Measurements from ENCODE around the gene LHPP.

The LHPP gene

DNA sequence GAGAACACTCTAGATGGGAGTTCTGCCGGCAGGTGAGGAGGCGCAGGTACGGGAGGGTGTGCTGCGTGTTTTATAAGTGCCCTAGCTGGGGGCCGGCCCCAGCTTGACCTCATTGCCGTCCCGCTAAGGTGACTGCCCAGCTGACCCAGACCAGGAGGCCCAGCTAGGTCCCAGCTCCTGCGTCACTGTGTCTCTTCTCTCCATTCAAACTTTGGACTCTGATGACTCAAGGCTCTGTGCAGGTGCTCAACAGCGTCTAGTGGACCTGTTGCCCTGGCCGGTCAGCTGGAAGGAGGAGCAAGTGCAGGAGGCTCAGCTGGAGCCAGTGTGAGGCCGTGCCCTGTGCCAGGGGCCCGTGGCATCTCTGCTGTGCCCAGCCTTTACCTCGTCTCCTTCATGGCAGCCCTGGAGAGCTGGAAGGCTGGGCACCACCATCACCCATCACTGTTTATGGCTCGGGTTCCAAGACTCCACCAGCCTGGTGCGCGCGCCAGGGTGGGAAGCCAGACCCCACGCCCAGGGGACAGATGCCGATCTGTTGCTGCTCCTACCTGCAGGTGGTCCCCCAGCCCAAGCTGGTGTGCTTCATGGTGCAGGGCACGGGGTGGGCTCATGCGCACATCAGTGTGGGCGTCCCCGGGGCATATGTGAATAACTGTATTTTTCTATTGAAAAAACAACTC is 14.6 kb downstream of the LHPP start:
- TF ChIP-seq POLR2A (IDR thresholded peaks at IDR 0.05; ENCODE audit: low read depth, low read length) (no peak), TAF1 (IDR thresholded peaks at IDR 0.05; ENCODE audit: borderline replicate concordance, low read depth, low read length) (no peak)
- DNase-seq (ENCODE audit: insufficient read length) (no peak), FAIRE-seq (no peak)

DNA sequence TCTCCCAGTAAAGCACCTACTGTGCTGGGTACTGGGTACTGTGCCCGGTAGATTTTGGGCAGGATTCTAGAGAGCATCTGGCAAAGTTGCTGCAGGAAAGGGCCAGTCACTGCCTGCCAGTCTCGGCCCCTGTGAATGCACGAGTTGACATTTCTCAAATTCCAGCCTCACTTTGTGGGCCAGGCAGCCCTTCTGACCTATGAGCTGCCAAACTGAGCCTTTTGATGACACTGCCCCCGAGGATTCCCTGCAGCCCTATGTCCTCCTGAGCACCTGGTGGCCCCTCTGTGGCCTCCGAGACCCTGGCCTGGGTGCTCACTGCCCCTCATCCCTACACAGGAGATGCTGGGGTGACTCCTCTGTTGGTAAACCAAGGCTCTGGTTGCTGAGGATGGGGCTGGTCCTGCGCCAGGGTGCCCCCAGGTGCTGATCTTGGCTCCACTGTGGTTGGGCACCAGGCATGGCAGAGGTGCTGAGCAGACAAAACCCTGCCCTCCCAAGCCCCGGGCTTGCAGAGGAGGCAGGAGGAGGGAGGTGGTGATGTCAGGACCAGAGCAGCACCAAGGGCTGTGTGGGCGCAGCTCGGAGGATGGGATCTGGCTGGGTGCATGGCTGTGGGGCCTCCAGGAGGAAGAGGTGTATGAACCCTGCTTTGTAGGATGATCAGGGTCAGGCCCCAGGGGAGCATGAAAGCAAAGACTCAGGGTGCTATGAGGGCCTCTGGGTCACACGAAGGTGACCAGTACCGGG is 16.2 kb downstream of the LHPP start:
- DNase-seq (ENCODE audit: insufficient read length) (no peak), FAIRE-seq (no peak)
- TF ChIP-seq POLR2A (IDR thresholded peaks at IDR 0.05; ENCODE audit: low read depth, low read length) (no peak), TAF1 (IDR thresholded peaks at IDR 0.05; ENCODE audit: borderline replicate concordance, low read depth, low read length) (no peak), POLR2AphosphoS5 (IDR thresholded peaks at IDR 0.05; ENCODE audit: low read depth, low read length) (no peak)

DNA sequence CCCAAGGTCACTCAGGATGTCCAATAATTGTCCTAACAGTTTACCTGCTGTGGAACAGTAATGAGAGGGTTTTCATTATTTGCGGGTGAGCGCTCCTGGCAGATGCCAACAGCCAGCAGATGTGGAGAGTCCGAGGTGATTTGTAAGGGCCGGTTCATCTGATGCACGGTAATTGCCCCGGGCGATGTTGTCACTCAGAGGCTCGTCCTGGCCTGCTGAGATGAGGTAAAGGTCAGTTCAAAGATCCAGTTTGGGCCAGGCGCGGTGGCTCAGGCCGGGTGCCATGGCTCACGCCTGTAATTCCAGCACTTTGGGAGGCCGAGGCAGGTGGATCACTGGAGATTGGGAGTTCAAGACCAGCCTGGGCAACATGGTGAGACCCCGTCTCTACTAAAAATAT is 16.9 kb downstream of the LHPP start:
- TF ChIP-seq POLR2AphosphoS5 (IDR thresholded peaks at IDR 0.05; ENCODE audit: low read depth, low read length) (no peak), POLR2A (IDR thresholded peaks at IDR 0.05; ENCODE audit: low read depth, low read length) (no peak), TAF1 (IDR thresholded peaks at IDR 0.05; ENCODE audit: borderline replicate concordance, low read depth, low read length) (no peak)
- DNase-seq (ENCODE audit: insufficient read length) (no peak), FAIRE-seq (no peak)

DNA sequence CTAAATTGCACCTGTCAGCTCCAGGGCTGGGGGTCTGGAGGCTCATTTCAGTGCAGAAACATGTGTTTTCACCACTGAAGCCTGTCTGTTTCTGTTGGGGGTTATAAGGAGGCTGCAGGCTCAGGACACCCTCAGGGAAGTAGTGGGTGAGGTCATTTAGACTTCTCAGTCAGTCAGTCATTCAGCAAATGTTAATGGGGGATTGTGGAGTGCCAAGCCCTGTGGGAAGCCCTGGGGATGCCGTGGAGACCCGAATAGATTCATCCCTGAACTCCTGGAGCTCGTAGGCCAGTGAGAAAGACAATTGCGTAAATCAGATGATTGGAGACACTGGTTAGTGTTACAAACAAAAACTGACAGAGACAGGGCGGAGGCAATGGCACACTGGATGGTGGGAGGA is 19.2 kb downstream of the LHPP start:
- FAIRE-seq (no peak), DNase-seq (ENCODE audit: insufficient read length) (no peak)
- TF ChIP-seq POLR2A (IDR thresholded peaks at IDR 0.05; ENCODE audit: low read depth, low read length) = no peak
- no peak for TF ChIP-seq TAF1 (IDR thresholded peaks at IDR 0.05; ENCODE audit: borderline replicate concordance, low read depth, low read length)
- TF ChIP-seq POLR2AphosphoS5 (IDR thresholded peaks at IDR 0.05; ENCODE audit: low read depth, low read length) = no peak

DNA sequence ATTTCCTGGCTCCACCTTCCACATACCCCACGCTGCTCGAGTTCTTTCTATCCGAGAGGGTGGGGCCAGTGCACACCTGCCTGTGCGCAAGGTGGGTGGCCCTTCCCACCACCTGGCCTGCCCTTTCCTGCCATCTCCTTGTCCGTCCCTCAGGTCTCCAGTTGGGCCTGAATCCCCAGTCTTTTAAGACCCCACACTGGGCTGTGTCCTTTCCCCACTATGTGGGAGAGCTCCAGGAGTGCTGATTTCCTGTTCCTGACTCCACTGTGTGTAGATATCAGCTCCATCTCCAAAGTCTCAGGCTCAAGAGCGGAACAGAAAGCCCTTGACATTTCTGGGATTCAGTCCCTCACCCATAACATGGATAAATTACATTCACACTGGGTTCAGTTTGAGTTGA is 20.1 kb downstream of the LHPP start:
- TF ChIP-seq POLR2A (IDR thresholded peaks at IDR 0.05; ENCODE audit: low read depth, low read length) = no peak
- no peak for TF ChIP-seq POLR2AphosphoS5 (IDR thresholded peaks at IDR 0.05; ENCODE audit: low read depth, low read length)
- TF ChIP-seq TAF1 (IDR thresholded peaks at IDR 0.05; ENCODE audit: borderline replicate concordance, low read depth, low read length) = no peak
- FAIRE-seq = no peak
- no peak for DNase-seq (ENCODE audit: insufficient read length)

DNA sequence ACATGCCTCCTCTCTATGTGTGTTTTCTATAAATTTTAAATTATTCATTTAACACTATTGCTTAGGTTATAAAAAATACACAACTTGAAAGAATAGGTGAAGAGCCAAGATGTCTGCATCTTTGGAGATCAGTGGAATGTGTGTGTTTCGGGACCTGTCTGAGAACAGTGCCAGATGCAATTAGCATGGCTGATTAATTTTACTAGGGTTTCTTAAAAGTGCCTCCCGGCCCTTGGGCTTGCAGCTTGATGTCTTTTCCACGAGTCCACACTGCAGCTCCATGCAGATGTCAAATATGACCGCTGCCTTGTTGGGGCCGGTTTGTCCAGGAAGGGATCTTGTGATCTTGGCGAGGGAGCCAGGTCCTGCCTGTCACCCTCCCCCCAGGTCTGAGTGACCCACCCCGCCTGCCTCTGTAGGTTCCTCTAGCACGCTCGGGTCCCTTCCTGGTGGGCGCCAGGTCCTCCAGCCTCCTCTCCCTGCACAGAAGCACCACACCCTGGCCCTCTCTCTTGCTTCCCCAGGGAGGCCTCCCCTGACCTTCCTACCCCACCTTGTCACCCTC is 20.7 kb downstream of the LHPP start:
- DNase-seq (ENCODE audit: insufficient read length) = no peak
- FAIRE-seq = no peak
- TF ChIP-seq POLR2AphosphoS5 (IDR thresholded peaks at IDR 0.05; ENCODE audit: low read depth, low read length) (no peak), POLR2A (IDR thresholded peaks at IDR 0.05; ENCODE audit: low read depth, low read length) (no peak)

DNA sequence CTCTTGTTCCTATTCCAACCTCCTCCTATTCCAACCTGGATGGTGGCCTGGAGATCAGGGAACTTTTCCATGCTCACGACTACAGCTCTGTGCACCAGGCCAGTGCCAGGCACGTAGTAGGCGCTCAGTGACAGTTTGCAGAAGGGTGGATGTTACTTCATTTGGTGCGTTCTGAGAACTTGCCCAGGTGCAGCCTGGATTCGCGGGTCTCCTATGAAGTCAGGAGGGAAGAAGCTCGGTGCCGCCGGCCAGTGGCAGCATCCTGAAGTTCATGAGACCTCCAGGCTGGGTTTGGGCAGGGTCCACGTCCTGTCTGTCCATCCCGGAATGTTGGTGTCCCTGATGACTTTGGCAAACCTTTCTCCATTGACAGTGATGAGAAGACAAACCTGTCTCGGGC is 21.3 kb downstream of the LHPP start:
- TF ChIP-seq TAF1 (IDR thresholded peaks at IDR 0.05; ENCODE audit: borderline replicate concordance, low read depth, low read length) = no peak
- no peak for TF ChIP-seq POLR2A (IDR thresholded peaks at IDR 0.05; ENCODE audit: low read depth, low read length)
- no peak for TF ChIP-seq POLR2AphosphoS5 (IDR thresholded peaks at IDR 0.05; ENCODE audit: low read depth, low read length)
- DNase-seq (ENCODE audit: insufficient read length) (no peak), FAIRE-seq (no peak)

DNA sequence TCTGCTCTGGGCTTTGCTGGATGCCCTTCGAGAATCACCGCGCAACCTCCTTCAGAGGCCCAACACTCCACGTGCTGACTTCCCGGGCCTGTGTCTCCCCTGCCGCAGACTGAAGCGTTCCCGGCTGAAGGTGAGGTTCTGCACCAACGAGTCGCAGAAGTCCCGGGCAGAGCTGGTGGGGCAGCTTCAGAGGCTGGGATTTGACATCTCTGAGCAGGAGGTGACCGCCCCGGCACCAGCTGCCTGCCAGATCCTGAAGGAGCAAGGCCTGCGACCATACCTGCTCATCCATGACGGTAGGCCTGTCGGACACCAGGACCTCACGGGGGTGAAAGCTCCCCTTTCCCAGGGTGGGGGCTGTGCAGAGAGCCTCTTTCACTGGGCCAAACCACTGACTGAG is 22.4 kb downstream of the LHPP start:
- FAIRE-seq = no peak
- TF ChIP-seq POLR2AphosphoS5 (IDR thresholded peaks at IDR 0.05; ENCODE audit: low read depth, low read length) = no peak
- TF ChIP-seq POLR2A (IDR thresholded peaks at IDR 0.05; ENCODE audit: low read depth, low read length) = no peak
- no peak for TF ChIP-seq TAF1 (IDR thresholded peaks at IDR 0.05; ENCODE audit: borderline replicate concordance, low read depth, low read length)

DNA sequence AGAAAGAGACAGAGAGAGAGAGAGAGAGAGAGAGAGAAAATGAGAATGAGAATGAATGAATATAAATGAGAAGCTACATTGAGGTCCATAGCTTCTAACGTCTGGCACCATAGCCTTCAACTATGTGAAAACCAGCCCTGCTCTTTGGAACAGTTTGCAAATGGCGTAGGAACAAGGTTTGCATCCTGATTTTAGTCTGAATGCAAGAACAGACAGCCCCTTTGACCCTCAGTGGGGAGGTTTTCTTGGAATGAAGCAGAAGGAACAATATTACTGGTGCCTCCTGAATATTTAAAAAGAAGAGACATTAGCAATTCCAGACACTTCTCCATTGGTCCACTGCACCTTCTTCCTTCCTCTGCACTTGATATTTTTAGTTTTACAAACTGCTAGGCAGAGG is 23.0 kb downstream of the LHPP start:
- DNase-seq (ENCODE audit: insufficient read length) = no peak
- no peak for FAIRE-seq
- no peak for TF ChIP-seq POLR2AphosphoS5 (IDR thresholded peaks at IDR 0.05; ENCODE audit: low read depth, low read length)

More for the DNA sequence above, 22.4 kb downstream of the LHPP start:
- no peak for DNase-seq (ENCODE audit: insufficient read length)

DNA sequence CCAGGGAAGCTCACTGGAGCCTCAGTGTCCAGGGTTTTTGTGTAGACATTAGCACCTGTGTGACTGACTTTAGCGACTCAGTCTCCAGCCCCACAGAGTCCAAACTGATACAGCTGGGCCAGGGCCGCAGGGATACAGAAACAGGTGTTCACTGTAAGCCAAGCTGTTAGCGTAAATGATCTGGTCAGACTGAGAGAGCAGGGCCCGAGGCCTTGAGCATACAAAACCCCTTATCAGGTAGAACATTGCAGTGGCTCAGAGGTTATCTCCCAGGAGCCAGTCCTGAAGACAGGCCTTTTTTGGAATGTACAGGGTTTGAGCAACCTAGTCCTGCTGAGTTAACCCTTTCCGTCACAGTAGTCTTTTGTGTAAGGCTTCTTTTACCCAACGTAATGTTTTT is 25.0 kb downstream of the LHPP start:
- DNase-seq (ENCODE audit: insufficient read length) (no peak), FAIRE-seq (no peak)
- TF ChIP-seq POLR2AphosphoS5 (IDR thresholded peaks at IDR 0.05; ENCODE audit: low read depth, low read length) (no peak), TAF1 (IDR thresholded peaks at IDR 0.05; ENCODE audit: borderline replicate concordance, low read depth, low read length) (no peak), POLR2A (IDR thresholded peaks at IDR 0.05; ENCODE audit: low read depth, low read length) (no peak)

DNA sequence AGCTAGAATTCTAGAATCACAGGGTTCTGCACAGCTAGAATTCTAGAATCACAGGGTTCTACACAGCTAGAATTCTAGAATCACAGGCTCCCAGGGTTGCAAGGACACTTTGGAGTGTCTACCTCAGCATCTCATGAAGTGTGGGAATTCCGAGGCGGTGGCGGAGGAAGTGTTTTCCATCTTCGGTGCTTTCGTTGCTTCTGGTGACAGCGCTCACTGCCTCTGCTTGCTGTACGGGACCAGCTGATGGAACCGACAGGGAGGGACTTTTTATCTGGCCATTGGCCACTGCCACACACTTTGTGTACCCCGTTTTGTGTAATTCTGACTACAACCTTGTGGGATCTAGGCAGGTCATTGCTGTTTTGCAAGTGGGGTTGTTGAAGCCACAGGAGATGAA is 29.5 kb downstream of the LHPP start:
- TF ChIP-seq POLR2A (IDR thresholded peaks at IDR 0.05; ENCODE audit: low read depth, low read length) = no peak
- no peak for TF ChIP-seq POLR2AphosphoS5 (IDR thresholded peaks at IDR 0.05; ENCODE audit: low read depth, low read length)
- no peak for TF ChIP-seq TAF1 (IDR thresholded peaks at IDR 0.05; ENCODE audit: borderline replicate concordance, low read depth, low read length)
- FAIRE-seq = no peak

DNA sequence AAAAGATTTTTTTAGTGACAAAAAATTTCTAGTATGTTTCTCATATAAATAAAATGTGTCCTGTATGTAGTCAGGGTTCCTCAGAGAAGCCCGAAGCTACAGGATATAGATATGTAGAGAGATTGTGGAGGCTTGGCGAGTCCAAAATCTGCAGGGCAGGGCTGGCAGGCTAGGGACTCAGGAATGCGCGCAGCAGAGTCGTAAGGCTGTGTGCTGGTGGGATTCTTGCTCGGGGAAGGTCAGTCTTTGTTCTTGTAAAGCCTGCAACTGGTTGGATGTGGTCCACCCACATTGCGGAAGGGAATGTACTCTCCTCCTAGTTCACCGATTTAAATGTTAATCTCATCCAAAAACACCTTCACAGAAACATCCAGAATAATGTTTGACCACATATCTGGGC is 30.6 kb downstream of the LHPP start:
- no peak for DNase-seq (ENCODE audit: insufficient read length)
- no peak for FAIRE-seq
- TF ChIP-seq TAF1 (IDR thresholded peaks at IDR 0.05; ENCODE audit: borderline replicate concordance, low read depth, low read length) (no peak), POLR2A (IDR thresholded peaks at IDR 0.05; ENCODE audit: low read depth, low read length) (no peak), POLR2AphosphoS5 (IDR thresholded peaks at IDR 0.05; ENCODE audit: low read depth, low read length) (no peak)

More for the DNA sequence above, 29.5 kb downstream of the LHPP start:
- no peak for DNase-seq (ENCODE audit: insufficient read length)

Data from GM12892 (cell line).